ENCODE results near the gene ZNF341.

Gene ZNF341

DNA sequence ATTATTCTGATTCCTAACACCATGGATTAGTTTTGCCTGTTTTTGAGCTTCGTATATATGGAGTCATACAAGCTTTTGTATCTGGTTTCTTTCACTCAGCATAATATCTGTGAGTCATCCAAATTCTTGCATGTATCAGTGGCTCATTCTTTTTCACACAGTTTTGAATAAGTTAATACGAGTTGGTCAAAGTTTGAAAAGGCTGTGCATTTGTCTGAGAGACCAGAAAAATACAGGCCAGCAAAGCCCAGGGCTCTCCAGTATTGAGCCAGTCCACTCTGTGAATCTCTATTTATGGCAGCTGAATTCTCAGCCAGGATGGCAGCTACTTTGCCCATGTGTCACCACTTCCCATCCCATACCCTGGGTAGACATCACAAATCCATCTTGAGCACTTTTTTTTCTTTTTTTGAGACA, 72.1 kb downstream of the ZNF341 start:
- no peak for DNase-seq

DNA sequence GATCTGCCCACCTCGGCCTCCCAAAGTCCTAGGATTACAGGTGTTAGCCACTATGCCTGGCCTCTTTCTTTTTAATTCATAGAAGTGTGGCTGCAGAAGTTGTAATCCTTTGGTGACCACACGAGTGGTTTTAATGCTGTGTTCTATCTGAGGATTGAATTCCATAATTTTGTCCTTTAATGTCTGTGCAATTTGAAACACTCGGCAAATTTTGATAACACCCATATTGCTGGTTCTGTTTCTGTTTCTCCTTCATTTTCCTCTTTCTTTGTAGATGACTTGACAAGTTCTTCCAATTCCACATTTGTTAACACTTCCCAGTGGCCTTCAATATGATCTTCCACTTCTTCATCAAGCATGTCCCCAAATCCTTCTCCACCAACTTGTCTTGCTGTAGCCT, 76.6 kb downstream of the ZNF341 start:
- DNase-seq: no peak

DNA sequence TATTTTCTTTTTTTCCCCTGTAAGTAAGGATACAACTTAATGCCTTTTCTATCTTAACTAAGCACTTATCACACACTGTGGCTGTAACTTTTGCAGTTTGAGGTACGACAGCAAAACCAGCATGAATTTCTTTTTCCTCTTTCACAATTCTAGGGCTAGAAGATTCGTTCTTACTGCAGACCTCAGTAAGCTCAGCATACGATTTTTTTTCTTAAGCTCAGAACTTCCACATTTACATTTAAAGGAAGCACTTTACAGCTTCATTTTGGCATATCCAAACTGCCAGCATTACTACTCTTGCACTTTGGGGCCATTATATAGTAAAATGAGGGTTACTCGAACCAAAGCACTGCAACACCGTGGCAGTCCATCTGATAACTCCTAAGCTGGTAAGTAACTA, 78.5 kb downstream of the ZNF341 start:
- DNase-seq: no peak

DNA sequence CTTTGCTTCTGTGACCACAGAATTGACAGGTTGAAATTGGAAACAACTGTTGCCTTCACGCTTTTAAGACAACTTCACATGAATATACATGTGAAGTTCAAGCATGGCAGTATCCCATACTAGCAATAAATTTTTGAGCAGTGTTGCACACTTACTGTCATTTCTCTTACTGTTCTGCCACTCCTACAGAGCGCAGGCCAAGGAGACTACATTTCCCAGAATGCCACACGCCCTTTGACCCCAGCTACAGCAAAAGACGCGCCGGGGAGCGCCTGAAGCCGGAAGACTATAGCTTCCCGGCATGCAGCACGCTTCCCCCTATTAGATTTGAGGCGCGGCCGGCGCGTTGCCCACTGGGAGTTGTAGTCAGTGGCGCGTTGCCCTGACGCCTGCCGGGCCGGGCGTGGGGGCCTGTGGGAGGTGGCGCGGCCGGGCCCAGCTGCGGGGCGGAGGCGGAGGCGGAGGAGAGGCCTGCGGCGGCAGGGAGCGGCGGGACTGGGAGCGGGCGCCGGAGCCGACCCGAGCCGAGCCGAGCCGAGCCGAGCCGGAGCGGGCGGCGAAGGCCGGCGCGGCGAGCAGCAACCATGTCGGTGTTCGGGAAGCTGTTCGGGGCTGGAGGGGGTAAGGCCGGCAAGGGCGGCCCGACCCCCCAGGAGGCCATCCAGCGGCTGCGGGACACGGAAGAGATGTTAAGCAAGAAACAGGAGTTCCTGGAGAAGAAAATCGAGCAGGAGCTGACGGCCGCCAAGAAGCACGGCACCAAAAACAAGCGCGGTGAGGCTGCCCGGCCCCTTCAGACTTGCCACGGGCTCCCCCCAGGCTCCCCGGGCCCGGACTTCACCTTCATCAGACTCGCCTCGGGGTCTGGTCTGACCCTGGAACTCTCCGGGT, 79.3 kb downstream of the ZNF341 start, which contains the start of gene CHMP4B:
CHMP4B (plus strand) TSS at position 464 of the 891 bp plus-strand sequence; CDS start at position 585, 121 bp downstream.
- peak; percentile 97 for DNase-seq

DNA sequence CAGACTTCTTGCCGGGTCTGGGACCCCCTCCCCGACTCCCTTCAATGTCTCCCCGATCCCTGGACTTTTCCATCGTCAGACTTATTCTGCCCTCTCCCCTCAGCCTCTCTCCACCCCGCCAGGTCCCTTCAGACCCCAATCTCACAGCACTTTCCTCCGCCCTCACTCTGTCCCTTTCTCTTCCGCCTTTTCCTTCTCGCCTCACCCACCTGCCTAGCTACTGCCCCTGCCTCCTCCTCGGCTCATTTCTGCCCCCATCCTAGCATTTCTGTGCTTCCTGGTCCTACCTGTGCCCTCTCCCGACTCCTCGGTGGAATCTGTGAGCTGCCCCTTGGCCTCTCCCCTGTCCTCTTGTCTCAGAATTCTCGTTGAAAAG, 80.0 kb downstream of the ZNF341 start:
- no peak for DNase-seq

DNA sequence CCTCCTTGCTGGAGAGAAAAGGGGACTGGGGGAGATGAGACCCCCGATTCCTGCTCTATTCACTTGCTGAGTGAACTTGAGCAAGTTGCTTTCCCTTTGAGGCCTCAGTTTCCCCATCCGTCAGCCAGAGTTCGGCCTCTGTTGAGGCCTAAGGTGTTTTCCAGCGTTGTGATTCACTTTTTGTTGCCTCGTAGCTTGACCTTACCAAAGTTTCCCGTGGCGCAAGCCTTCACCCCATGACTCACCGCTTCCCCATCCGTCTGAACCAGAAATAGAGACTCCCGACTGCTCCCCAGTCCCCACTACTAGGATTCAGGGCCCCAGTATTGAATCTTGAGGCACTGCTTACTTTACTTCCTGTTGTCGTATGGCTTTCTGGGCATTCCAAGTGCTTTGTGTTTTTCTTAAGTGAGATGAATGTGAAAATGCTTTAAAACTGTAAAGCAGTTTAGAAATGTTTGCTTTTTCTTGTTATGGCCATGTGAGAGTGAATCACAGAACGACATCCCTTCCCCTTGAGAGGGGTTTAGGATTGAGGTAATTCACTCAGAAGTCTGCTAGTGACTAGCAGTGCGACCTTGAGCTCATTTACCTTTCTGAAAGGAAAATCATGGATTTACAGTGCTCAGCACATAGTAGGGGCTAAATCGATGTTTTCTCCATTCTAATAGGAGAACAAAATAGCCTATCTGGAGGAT, 80.5 kb downstream of the ZNF341 start:
- no peak for DNase-seq

DNA sequence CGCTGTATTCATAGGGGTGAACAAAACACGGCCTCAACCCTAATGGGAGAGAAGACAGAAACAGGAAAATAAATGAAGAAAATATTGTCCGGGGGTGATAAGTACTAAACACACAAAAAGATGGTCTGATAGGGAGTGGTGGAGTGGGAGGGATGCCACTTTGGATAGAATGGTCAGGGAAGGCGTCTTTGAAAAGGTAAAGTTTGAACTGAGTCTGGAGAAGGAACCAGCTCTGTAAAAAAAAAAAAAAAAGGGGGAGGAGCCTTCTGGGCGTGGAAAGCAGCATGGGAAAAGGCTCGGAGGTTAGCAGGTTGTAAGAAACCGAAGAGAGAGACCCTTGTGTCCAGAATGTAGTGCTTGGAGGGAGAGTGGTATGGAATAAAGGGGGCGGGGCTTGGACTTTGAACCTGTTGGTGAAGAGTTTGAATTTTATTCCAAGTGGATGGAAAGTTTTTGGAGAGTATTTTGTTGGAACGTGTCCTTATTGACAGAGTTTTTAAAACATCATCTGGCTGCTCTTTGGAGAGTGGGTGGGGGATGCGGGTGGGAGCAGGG, 81.2 kb downstream of the ZNF341 start:
- no peak for DNase-seq

DNA sequence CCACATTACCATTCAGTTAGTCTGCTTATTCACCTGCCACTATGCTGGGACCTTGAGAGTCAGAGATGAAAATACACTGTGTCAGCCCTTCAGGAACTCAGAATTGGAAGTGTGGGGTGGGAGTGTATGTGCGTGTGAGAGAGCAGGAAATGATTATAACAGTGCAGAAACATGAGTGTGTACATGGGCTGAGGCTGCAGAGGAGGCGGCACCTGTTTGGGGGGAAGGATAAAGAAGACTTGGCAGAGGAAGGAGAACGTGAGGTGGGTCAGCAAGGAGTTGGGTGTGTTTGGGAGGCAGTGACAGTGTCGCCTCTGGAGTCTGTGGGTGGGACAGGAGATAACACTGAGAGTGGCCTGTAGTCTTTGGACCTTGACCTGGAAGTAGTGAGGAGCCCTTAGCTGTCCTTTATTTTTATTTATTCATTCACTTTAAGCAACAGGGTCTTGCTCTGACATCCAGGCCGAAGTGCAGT, 82.5 kb downstream of the ZNF341 start:
- DNase-seq: no peak

DNA sequence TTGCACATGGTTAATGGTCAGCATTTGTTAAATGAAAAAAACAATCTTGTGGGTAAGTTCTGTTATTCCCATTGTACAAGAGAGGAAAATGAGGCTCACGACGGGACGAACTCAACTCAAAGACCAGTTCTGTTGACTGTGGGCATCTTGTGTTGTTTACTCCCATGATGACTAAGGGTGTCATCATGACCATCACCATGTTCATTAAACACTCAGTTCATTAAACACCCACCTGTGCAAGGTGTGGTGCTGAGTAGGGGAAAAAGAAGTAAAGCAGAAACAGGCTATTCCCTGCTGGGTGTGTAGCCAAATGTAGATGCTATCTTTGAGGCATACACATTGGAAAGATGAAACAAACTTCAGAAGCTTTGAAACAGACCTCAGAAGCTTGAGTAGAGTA, 83.9 kb downstream of the ZNF341 start:
- DNase-seq: no peak

DNA sequence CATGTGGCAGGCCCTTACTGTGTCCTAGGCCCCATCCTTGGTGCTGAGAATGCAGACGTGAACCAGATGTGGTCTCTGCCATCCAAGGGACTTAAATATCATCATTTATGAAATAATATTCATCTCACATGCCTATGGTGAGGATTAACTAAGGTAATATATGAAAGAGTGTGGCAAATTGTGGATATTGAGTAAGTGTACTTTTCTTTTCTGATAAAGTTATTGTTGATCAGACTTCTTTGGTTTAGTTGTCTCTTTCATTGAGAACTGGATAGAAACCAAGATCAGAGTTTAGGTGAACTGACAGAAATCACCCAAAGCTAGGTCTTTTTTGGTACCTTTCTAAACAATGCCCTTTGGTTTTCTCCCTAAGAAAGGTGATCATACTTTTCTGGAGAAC, 84.4 kb downstream of the ZNF341 start:
- no peak for DNase-seq

- DNase-seq: no peak
Observed at GRCh38 chr20:33817411-33817810, 85.6 kb downstream of the ZNF341 start.

- no peak for DNase-seq
Observed at GRCh38 chr20:33819456-33819855, 87.7 kb downstream of the ZNF341 start.

- no peak for DNase-seq
Observed at GRCh38 chr20:33820362-33820761, 88.6 kb downstream of the ZNF341 start.

- DNase-seq: no peak
Observed at GRCh38 chr20:33821270-33821836, 89.6 kb downstream of the ZNF341 start.

- no peak for DNase-seq
Observed at GRCh38 chr20:33822423-33822822, 90.6 kb downstream of the ZNF341 start.

DNA sequence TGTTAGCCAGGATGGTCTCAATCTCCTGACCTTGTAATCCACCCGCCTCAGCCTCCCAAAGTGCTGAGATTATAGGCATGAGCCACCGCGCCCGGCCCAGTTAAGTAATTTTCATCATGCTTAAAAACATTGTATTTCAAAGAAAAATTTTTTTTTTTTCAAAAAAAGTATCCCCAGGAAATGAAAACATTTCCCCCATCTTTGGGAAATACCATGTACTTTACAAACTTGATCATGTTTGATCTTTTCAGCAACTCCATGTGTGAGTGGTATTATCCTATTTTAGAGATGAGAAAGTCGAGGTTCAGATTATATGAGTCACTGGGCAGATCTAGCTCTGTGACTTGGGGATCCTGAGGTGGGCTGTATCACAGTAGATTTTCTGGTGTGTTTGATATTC, 91.2 kb downstream of the ZNF341 start:
- DNase-seq: no peak

GRCh38 chr20:33824852-33825251, 93.1 kb downstream of the ZNF341 start:
- no peak for DNase-seq

DNA sequence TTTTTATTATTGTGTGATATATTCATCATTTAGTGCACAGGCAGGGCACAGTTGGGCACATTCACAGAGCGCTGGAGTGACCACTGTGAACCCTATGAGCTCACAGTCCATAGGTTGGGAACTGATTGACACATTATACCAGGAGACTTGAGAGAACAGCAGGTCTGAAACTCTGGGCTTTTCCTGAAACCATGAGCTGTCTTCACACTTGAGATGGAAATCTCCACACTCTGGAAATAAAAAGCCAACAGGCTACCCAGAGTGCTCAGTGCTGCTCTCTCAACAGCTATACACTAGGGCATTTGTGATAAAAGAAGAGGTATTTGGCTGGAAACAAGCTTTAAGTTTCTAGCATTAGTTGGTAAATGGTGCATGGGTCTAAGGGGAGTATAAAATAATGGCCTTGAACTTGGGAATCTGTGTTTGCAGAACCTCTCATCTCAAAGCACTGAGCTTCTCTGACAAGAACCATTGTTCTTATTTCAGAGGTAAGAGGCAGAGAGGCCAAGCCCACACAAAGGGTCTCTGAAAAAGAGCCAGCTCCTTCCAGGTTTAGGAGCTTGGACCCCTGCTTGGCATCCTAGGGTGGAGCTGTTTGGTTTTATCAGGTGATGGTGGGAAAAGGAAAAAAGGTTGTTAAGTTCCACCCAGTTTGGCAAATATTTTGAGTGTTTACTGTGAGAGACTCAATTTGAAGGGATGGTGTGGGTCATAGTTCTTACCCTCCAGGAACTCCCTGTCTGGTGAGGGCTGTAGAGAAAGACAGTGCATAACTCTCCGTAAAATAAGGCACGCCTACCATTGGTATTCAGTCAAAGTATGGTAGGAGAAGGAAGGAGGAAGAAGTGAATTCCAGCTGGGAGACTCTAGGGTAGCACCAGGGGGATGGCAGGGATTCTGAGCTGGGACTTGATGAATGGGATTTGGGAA, 93.8 kb downstream of the ZNF341 start:
- no peak for DNase-seq

DNA sequence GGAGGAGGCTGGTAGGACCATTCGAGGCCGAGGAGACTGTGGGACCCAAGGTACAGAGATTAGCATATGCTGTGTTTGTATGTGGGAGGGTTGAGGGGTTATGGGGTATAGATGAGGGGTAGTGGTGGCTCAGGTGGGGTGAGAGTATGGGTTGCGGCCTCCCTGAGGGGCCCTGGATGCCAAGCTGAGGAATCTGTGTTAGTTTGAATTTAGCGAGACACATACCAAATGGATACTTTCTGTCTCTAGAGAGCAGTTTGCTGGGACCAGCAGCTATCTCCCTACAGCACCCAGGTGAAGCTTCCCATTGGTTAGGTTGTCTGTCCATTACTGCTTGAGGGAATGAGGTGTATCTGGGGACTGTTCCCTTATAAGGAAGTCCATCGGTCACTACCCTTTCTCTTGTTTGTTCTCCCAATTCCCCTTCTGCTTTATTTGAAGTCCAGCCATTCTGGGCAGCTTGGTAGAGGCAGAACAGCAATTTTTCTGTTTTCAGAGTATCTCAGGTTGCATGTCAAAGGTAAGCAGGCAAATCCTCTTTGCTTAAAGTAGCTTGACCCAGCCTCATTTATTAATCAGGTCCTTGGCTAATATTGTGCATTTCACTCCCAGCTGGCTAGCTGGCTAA, 94.6 kb downstream of the ZNF341 start:
- DNase-seq: no peak

DNA sequence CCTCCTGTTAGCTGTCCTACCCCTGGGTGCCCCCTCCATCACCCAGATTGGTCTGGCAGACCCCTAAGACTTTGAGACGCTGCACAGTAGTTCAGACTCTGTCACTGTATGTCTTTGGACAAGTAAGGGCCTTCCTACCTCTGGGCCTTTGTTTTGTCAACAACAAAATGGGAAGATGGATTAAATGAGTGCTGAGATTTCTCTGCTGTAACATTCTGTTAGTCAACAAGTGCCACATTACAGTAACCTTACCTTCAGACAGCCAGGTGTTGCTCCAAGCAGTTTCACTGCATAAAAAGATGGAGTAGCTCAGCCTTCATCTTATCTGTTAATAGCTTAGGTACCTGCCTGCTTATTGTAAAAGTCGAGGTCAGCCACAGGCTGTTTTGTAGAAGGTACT, 95.3 kb downstream of the ZNF341 start:
- DNase-seq: no peak

- DNase-seq: no peak
Observed at GRCh38 chr20:33827634-33828325, 96.0 kb downstream of the ZNF341 start.
